Kidney (tissue), 14 donors: Measurements from ENCODE around the gene LMAN2. TPM values are rescaled to one million over a fixed set of nuclear protein-coding genes. Genes with fewer than 3 reads are reported as not detected.

Experiments
- DNase-seq, 5 donors: peaks; one replicate each; pipeline ENCODE4 v3.0.0-alpha.2; 2013 to 2020
- FAIRE-seq: peaks from 2 replicates; lab custom pipeline; 2012; peaks lifted over from hg19 to GRCh38; lab: Jason Lieb, UNC
- H3K27ac ChIP-seq, 2 donors: one replicate each; pipeline ENCODE4 v1.7.0; 2013; ENCODE audit warnings: low read depth in 2 of 2, low read length in 2 of 2, inconsistent platforms in 1 of 2
- H3K27me3 ChIP-seq: one replicate; pipeline ENCODE4 v1.7.1; 2013; ENCODE audit warnings: low read length, inconsistent platforms; ENCODE audit not compliant: control insufficient read depth, insufficient read depth
- H3K36me3 ChIP-seq, 3 donors: one replicate each; pipeline versions ENCODE4 v1.7.0 to v1.7.1; 2013; ENCODE audit warnings: low read length in 3 of 3, control low read depth in 1 of 3, inconsistent platforms in 1 of 3; ENCODE audit not compliant: insufficient read depth in 3 of 3, control insufficient read depth in 2 of 3
- H3K4me1 ChIP-seq, 3 donors: one replicate each; pipeline versions ENCODE4 v1.7.0 to v1.7.1; 2013; ENCODE audit warnings: low read length in 3 of 3, inconsistent platforms in 1 of 3, low read depth in 1 of 3; ENCODE audit not compliant: control insufficient read depth in 2 of 3, insufficient read depth in 2 of 3
- H3K4me3 ChIP-seq, 3 donors: one replicate each; pipeline versions ENCODE4 v1.7.0 to v1.8.1; 2013; ENCODE audit warnings: low read length in 3 of 3, control low read depth in 1 of 3, inconsistent platforms in 1 of 3
- H3K9ac ChIP-seq, 3 donors: one replicate each; pipeline versions ENCODE4 v1.7.0 to v1.7.1; 2013; ENCODE audit warnings: low read length in 3 of 3, control low read depth in 1 of 3, inconsistent platforms in 1 of 3
- H3K9me3 ChIP-seq, 3 donors: one replicate each; pipeline versions ENCODE4 v1.7.0 to v1.7.1; 2013; ENCODE audit warnings: low read length in 3 of 3, control low read depth in 1 of 3, inconsistent platforms in 1 of 3; ENCODE audit not compliant: control insufficient read depth in 2 of 3, insufficient read depth in 1 of 3
- CTCF ChIP-seq: IDR thresholded peaks from 3 replicates; pipeline ENCODE4 v1.5.1; 2012; ENCODE audit warnings: mild to moderate bottlenecking, moderate library complexity, borderline replicate concordance; ENCODE audit not compliant: insufficient read depth; ENCODE audit errors: extremely low read depth
- intact Hi-C: fragments of 100-400 bp; cut with DNase I; formaldehyde crosslinking; loops from one replicate; pipeline ENCODE4 v1.11.1; 2022
- polyA plus RNA-seq: library from polyadenylated mRNA; stranded (reverse); fragments of 350-450 nt; fragmentation: Illumina TruSeq; extraction: RNeasy Lipid Tissue Mini Kit (QIAGEN cat#74804); gene quantifications from one replicate; pipeline ENCODE4 v1.2.3, GENCODE V29; 2014; ENCODE audit warnings: low read depth, low replicate concordance; ENCODE audit not compliant: insufficient read depth
- total RNA-seq: library from RNA; stranded (reverse); fragmentation: NEBNext Ultra II Directional; extraction: Animal tissue kit (Norgen Biotek cat#: 25700); gene quantifications from one replicate; pipeline ENCODE4 v1.2.1, GENCODE V29; 2021
- donor health status: control.
- donor health status: control.
- donor health status: control.
- donor health status: control.
- donor health status: control.
- donor health status: DM: yes; HTN: yes; CAD: no.
- donor health status: Normal renal cell carcinoma (clear cell type).

The LMAN2 gene
- total and polyA plus RNA-seq, 2 donors from 2014 or later, result 137 to 190 TPM

GRCh38 chr5:177383181-177383580, 31.7 kb upstream of the LMAN2 start:
- no peak overlapping the region for H3K27ac ChIP-seq

DNA sequence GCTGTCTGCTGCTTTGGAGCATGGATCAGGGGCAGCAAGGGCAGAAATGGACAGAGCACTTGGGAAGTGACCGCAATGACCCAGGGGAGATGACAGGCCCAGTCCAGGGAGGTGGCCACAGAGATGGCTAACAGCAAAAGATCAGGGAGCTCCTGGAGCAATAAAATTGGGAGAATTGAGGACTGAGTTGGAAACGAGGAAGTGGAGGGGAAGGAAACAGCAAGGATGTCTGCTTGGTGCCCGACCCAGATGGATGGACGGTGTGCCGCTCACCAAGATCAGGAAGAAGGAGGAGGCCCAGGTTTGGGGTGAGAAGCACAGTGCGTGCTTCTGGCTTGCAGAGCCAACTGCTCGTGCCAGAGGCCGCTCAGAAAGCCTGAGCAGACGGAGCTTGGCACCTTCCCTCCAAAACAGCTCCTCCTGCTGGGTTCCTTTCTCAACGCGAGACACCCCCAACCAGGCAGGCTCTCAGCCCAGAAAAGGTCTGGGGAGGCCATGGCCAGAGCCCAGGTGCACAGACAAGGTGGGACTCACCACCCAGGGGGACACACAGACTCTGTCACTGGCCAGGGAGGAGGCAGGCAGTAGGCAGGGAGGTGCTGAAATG, 31.1 kb upstream of the LMAN2 start:
- peak; percentile 6 for TF ChIP-seq CTCF
- Histone ChIP-seq H3K9ac (no peak overlapping the region), H3K27me3 (no peaks in the 10 kb centered on the region), H3K4me3 (no peak overlapping the region), H3K9me3 (no peaks in the 10 kb centered on the region), H3K27ac (no peak overlapping the region), H3K36me3 (peaks cover 0 to 2% (median 0%) of the 10 kb centered on the region in 3 donors), H3K4me1 (peaks cover 0 to 13% (median 9%) of the 10 kb centered on the region in 3 donors)
- DNase-seq, result no peak
- intact Hi-C loops, result no loop called here
- no peak for FAIRE-seq

More at GRCh38 chr5:177383181-177383580, 31.7 kb upstream of the LMAN2 start:
- Histone ChIP-seq H3K36me3 (peaks cover 0 to 2% (median 0%) of the 10 kb centered on the region in 3 donors), H3K4me1 (peaks cover 0 to 8% (median 7%) of the 10 kb centered on the region in 3 donors), H3K27me3 (no peaks in the 10 kb centered on the region), H3K9ac (no peak overlapping the region), H3K9me3 (no peaks in the 10 kb centered on the region), H3K4me3 (peak overlapping the region in 1 of 3 donors; percentile 9)
- intact Hi-C loops, result no loop called here
- no peak for FAIRE-seq
- DNase-seq, result no peak
- TF ChIP-seq CTCF, result no peak

DNA sequence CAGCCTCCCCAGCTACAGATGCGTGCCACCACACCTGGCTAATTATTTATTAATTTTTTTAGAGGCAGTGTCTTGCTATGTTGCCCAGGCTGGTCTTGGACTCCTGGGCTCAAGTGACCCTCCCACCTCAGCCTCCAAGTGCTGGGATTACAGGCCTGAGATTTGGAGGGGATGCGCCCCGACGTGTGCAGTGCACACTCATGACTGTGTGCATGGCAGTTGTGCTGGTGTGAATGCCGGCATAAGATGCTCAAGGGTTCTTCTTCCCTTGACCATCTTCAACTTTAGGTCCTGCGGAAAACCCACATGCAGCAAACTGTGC, 29.3 kb upstream of the LMAN2 start:
- peaks cover 0 to 16% (median 14%) of the 10 kb centered on the region in 3 donors for H3K4me1 ChIP-seq
- DNase-seq, result no peak
- H3K4me3 ChIP-seq, result peak overlapping the region in 1 of 3 donors; percentile 19
- intact Hi-C loops, result no loop called here
- H3K9me3 ChIP-seq, result no peaks in the 10 kb centered on the region
- no peak for TF ChIP-seq CTCF
- H3K9ac ChIP-seq, result no peak overlapping the region
- H3K27me3 ChIP-seq, result no peaks in the 10 kb centered on the region
- H3K36me3 ChIP-seq, result no peaks in the 10 kb centered on the region
- no peak for FAIRE-seq
- no peak overlapping the region for H3K27ac ChIP-seq
